IPS-15b (cell line): ENCODE results near the gene SCGB1A1.

Source experiments
- H3K27me3 ChIP-seq: one replicate; pipeline ENCODE4 v1.6.1; 2013; ENCODE audit warnings: low read length; ENCODE audit not compliant: control insufficient read depth, insufficient read depth
- H3K36me3 ChIP-seq: one replicate; pipeline ENCODE4 v1.6.1; 2013; ENCODE audit warnings: low read length; ENCODE audit not compliant: control insufficient read depth, insufficient read depth
- H3K4me1 ChIP-seq: one replicate; pipeline ENCODE4 v1.6.1; 2013; ENCODE audit warnings: mild to moderate bottlenecking, low read length; ENCODE audit not compliant: control insufficient read depth, insufficient read depth
- H3K4me3 ChIP-seq: one replicate; pipeline ENCODE4 v1.5.1; 2013; ENCODE audit warnings: low read depth, low read length
- H3K9ac ChIP-seq: one replicate; pipeline ENCODE4 v1.6.1; 2013; ENCODE audit warnings: low read depth, mild to moderate bottlenecking, low read length
- H3K9me3 ChIP-seq: one replicate; pipeline ENCODE4 v1.6.1; 2013; ENCODE audit warnings: mild to moderate bottlenecking, low read length; ENCODE audit not compliant: control insufficient read depth, insufficient read depth

SCGB1A1 gene

GRCh38 chr11:62399878-62400266 is 19.0 kb upstream of the SCGB1A1 start:
- H3K4me1 ChIP-seq: peaks cover 12% of the 10 kb centered on the region

GRCh38 chr11:62400281-62400680 is 18.6 kb upstream of the SCGB1A1 start:
- H3K27me3 ChIP-seq: no peaks in the 10 kb centered on the region
- no peak overlapping the region for H3K4me3 ChIP-seq
- H3K36me3 ChIP-seq: no peaks in the 10 kb centered on the region
- peaks cover 11% of the 10 kb centered on the region for H3K4me1 ChIP-seq
- H3K9ac ChIP-seq: no peak overlapping the region
- H3K9me3 ChIP-seq: no peaks in the 10 kb centered on the region

More at GRCh38 chr11:62399878-62400266, 19.0 kb upstream of the SCGB1A1 start:
- no peak overlapping the region for H3K9ac ChIP-seq
- H3K27me3 ChIP-seq: no peaks in the 10 kb centered on the region
- no peaks in the 10 kb centered on the region for H3K9me3 ChIP-seq
- H3K4me3 ChIP-seq: no peak overlapping the region
- no peaks in the 10 kb centered on the region for H3K36me3 ChIP-seq

DNA sequence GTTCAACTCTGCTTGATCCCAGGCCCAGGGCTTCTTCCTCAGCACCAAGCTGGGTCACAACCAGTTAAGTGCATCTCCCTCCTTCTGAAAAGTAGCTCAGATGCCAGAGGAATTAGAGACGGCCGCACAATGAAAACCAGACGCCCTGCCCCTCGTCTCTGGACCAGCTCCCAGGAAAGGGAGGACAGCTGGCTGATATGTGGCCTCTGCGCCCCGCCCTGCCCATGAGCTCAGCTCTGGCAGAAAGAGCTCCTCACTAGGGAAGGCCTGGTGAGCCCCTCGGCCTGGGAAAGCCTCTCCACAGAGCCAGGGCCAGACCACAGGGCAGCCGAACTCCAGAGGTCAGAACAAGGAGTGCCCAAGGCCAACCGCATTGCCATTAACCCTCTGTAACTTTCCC is 18.1 kb upstream of the SCGB1A1 start:
- H3K9ac ChIP-seq: no peak overlapping the region
- H3K27me3 ChIP-seq: no peaks in the 10 kb centered on the region
- H3K4me3 ChIP-seq: no peak overlapping the region

DNA sequence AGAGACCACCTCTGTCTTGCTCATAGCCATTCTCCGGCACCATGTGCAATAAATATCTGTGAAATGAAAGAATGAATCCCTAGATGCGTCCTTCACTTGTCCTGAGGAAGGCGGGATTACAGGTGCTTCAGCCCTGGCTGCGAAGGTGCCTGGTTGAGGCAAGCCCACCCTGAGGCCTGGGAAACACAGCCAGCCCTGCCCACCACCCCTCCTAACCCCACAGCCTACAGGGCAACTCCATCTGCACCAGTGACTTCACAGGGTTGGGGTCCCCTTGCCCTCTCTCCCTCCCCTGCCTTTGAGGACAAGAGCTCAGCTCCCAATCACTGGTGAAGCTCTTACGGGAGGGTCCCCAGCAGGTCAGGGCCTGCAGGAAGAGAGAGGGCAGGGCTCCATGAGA is 17.5 kb upstream of the SCGB1A1 start:
- H3K9me3 ChIP-seq: no peaks in the 10 kb centered on the region
- H3K9ac ChIP-seq: no peak overlapping the region
- H3K4me1 ChIP-seq: peaks cover 7% of the 10 kb centered on the region

More for the DNA sequence above, 18.1 kb upstream of the SCGB1A1 start:
- no peaks in the 10 kb centered on the region for H3K9me3 ChIP-seq
- peaks cover 9% of the 10 kb centered on the region for H3K4me1 ChIP-seq
- H3K36me3 ChIP-seq: no peaks in the 10 kb centered on the region

DNA sequence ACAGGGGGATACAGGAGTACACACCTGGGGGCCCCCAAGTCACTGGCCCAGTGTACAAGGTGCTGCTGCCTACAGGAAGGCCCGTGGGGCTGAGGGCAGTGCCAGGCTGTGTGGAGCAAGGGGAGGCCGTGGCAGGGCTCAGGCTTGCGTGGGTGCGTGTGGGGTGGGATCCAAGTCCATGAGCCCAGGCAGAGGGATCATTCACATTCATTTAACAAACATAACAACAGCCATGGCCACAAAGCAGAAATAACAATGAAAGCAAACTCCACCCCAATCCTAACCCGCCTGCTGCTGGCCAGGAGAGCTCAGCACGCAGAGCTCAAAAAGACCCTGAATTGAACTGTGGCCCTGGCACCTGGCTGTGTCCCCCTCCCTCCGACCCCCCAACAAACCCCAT is 17.0 kb upstream of the SCGB1A1 start:
- Histone ChIP-seq H3K4me1 (peaks cover 5% of the 10 kb centered on the region), H3K9ac (no peak overlapping the region), H3K27me3 (no peaks in the 10 kb centered on the region), H3K36me3 (no peaks in the 10 kb centered on the region), H3K4me3 (no peak overlapping the region), H3K9me3 (no peaks in the 10 kb centered on the region)

More for the DNA sequence above, 17.5 kb upstream of the SCGB1A1 start:
- Histone ChIP-seq H3K27me3 (no peaks in the 10 kb centered on the region), H3K4me3 (no peak overlapping the region), H3K36me3 (no peaks in the 10 kb centered on the region)

DNA sequence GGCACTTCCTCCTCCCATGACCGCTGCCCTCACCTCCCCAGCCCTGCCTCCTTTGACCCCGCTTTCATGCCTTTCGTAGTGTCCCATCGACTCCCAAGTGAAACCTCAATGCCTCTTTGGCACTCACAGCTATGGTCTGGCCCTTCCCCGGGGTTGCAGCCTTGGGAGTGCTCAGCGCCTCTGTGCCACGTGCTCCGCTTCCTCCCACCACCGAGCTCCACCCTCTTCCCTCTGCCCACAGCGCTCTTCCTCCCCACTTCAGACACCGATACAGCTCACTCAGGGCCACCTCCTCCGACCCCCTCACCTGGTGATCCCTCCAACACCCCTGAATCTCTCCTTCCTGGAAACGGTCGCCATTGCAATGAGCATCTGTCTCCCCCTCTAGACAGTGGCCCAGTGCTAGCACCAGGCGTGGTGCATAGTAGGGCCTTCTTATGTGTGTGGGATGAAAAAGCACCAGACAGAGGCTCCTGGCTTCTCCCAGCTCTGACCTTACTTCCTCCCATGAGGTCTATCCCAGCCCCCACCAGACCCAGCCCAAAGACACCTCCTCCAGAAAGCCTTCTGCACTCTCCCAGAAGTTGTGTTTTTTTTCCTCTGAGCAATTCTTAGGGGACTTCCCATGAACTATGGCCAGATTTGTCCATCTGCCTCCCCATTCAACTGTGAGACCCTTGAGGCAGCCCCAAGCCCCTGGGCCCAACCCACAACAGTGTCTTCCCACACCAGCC is 16.4 kb upstream of the SCGB1A1 start:
- no peaks in the 10 kb centered on the region for H3K27me3 ChIP-seq
- no peaks in the 10 kb centered on the region for H3K9me3 ChIP-seq
- no peaks in the 10 kb centered on the region for H3K36me3 ChIP-seq
- no peak overlapping the region for H3K4me3 ChIP-seq
- H3K9ac ChIP-seq: no peak overlapping the region
- H3K4me1 ChIP-seq: peaks cover 5% of the 10 kb centered on the region

DNA sequence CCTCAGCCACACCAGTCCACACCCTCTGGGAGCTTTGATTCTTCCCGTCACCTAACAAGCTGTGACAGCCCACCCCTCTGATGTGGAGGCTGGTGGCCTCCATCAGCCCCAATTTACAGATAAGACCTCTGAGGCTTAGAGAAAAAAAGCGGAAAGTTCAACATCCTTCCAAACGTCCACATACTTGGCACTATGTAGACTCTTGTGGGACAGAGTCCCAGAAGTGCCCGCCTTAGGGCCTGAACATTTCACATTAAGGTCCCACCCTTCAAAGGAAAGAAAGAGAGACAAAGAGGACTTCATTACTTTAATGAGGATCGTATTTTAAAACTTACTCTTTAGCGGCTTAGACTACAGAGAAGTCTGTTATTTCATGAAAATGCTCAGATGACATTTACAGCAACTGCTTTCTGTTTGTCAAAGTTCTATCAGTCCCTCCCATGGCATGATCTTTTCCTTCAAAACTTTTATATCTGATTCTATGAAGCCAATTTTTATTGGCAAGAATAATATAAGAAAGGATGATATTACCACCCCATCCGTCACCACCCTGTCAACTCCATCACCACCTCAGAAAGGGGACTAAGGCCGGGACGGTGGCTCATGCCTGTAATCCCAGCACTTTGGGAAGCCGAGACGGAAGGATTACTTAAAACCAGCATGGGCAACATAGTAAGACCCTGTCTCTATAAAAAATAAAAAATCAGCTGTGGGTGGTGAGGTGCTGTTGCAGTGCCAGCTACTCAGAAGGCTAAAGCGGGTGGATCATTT is 15.7 kb upstream of the SCGB1A1 start:
- Histone ChIP-seq H3K9me3 (no peaks in the 10 kb centered on the region), H3K27me3 (no peaks in the 10 kb centered on the region), H3K4me1 (peaks cover 5% of the 10 kb centered on the region), H3K9ac (no peak overlapping the region), H3K4me3 (no peak overlapping the region), H3K36me3 (no peaks in the 10 kb centered on the region)

DNA sequence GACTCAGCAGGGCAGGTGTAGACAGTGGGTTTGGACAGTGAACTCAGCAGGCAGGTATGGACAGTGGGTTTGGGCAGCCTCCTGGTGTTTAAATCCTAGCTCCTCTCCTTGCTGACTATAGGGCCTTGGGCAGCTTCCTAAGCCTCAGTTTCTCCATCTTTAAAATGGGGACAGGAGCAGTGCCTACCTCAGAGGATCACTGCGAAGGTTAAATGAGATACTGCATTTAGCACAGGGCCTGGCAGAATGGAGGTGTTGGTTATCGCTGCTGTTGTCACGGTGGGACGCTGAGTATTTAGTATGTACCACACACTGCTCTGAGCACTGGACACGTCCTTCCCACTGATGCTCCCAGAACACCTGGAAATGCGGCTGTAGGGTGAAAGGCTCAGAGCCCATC is 14.4 kb upstream of the SCGB1A1 start:
- no peak overlapping the region for H3K4me3 ChIP-seq
- H3K9me3 ChIP-seq: no peaks in the 10 kb centered on the region
- H3K27me3 ChIP-seq: no peaks in the 10 kb centered on the region
- no peak overlapping the region for H3K9ac ChIP-seq
- H3K36me3 ChIP-seq: no peaks in the 10 kb centered on the region
- H3K4me1 ChIP-seq: peaks cover 3% of the 10 kb centered on the region

GRCh38 chr11:62404901-62405300 is 13.9 kb upstream of the SCGB1A1 start:
- Histone ChIP-seq H3K4me1 (peaks cover 3% of the 10 kb centered on the region), H3K27me3 (no peaks in the 10 kb centered on the region), H3K9ac (no peak overlapping the region), H3K36me3 (no peaks in the 10 kb centered on the region), H3K9me3 (no peaks in the 10 kb centered on the region), H3K4me3 (no peak overlapping the region)

GRCh38 chr11:62406034-62406433 is 12.8 kb upstream of the SCGB1A1 start:
- H3K27me3 ChIP-seq: no peaks in the 10 kb centered on the region
- peaks cover 3% of the 10 kb centered on the region for H3K4me1 ChIP-seq
- H3K9me3 ChIP-seq: no peaks in the 10 kb centered on the region
- H3K9ac ChIP-seq: no peak overlapping the region
- H3K36me3 ChIP-seq: no peaks in the 10 kb centered on the region
- no peak overlapping the region for H3K4me3 ChIP-seq

GRCh38 chr11:62409831-62410230 is 9.0 kb upstream of the SCGB1A1 start:
- Histone ChIP-seq H3K36me3 (no peaks in the 10 kb centered on the region), H3K9me3 (no peaks in the 10 kb centered on the region), H3K27me3 (no peaks in the 10 kb centered on the region), H3K4me1 (no peaks in the 10 kb centered on the region), H3K9ac (no peak overlapping the region), H3K4me3 (no peak overlapping the region)

DNA sequence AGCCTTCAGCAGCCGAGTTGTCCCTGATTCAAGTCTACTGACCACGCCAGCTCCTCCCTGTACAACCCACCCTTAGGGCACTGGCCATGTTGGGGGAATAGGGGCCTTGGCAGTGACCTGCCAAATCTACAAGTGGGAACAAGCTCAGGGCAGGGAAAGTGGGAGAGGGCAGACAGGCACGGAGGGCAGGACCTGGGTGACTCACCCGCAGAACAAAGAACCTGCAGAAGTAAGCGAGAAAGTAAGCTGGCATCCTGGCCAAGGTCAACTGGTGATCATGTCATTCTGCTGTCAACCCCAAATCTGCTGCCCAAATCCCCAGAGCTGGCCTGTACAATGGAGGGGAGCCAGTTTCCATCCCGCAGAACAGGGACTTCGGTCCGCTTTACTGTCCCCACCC is 7.9 kb upstream of the SCGB1A1 start:
- no peaks in the 10 kb centered on the region for H3K9me3 ChIP-seq
- H3K4me1 ChIP-seq: no peaks in the 10 kb centered on the region
- H3K9ac ChIP-seq: no peak overlapping the region
- no peak overlapping the region for H3K4me3 ChIP-seq
- no peaks in the 10 kb centered on the region for H3K27me3 ChIP-seq
- H3K36me3 ChIP-seq: no peaks in the 10 kb centered on the region
